ENCODE data around the gene LRRTM4.

The LRRTM4 gene

DNA sequence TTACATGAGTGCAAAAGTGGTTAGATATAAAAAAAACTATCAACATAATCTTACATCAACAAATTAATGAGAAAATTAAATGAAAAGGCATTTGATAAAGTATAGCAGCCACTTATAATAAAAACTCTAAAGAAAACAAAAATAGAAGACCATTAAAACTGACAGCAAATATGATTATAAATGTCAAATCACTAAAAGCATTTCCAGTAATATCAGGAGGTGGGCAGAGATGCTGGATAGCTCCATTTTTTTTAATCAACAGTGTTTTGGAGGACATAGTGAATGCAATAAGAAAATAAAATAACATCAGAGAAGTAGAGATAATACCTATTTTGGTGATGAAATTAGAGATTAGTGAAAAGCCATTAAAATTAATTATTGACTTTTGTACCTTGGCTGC is 173.4 kb downstream of the LRRTM4 start:
- Mint-ChIP-seq H3K9me3 (peaks cover 8% of the 10 kb centered on the region), H3K4me1 (peaks cover under 1% of the 10 kb centered on the region), H3K4me3 (no peak overlapping the region), H3K27ac (no peak overlapping the region), H3K36me3 (ENCODE audit: low read depth) (no peaks in the 10 kb centered on the region), H3K27me3 (ENCODE audit: low read depth, poor library complexity) (no peaks in the 10 kb centered on the region)
- TF ChIP-seq, protein P1, sequence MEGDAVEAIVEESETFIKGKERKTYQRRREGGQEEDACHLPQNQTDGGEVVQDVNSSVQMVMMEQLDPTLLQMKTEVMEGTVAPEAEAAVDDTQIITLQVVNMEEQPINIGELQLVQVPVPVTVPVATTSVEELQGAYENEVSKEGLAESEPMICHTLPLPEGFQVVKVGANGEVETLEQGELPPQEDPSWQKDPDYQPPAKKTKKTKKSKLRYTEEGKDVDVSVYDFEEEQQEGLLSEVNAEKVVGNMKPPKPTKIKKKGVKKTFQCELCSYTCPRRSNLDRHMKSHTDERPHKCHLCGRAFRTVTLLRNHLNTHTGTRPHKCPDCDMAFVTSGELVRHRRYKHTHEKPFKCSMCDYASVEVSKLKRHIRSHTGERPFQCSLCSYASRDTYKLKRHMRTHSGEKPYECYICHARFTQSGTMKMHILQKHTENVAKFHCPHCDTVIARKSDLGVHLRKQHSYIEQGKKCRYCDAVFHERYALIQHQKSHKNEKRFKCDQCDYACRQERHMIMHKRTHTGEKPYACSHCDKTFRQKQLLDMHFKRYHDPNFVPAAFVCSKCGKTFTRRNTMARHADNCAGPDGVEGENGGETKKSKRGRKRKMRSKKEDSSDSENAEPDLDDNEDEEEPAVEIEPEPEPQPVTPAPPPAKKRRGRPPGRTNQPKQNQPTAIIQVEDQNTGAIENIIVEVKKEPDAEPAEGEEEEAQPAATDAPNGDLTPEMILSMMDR (IDR thresholded peaks at IDR 0.05), result no peak
- no peak for DNase-seq

DNA sequence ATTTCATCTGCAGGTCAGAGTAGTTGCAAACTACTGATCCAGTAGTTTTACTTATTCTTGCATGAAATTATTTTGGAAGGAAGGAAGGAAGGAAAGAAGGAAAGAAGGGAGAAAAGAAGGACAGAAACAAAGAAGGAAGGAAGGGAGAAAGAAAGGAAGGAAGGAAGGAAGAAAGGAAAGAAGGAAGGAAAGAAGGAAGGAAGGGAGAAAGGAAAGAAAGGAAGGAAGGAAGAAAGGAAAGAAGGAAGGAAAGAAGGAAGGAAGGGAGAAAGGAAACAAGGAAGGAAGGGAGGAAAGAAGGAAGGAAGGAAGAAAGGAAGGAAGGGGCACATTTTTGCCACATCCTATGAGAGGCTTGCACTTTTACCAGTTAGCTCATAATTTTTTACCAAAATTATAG is 186.2 kb downstream of the LRRTM4 start:
- Mint-ChIP-seq H3K27ac (no peak overlapping the region), H3K4me3 (no peak overlapping the region), H3K27me3 (ENCODE audit: low read depth, poor library complexity) (peaks cover 6% of the 10 kb centered on the region), H3K4me1 (no peaks in the 10 kb centered on the region), H3K9me3 (peaks cover 39% of the 10 kb centered on the region), H3K36me3 (ENCODE audit: low read depth) (peaks cover 6% of the 10 kb centered on the region)
- TF ChIP-seq, protein P1 (IDR thresholded peaks at IDR 0.05), result no peak
- DNase-seq, result no peak

DNA sequence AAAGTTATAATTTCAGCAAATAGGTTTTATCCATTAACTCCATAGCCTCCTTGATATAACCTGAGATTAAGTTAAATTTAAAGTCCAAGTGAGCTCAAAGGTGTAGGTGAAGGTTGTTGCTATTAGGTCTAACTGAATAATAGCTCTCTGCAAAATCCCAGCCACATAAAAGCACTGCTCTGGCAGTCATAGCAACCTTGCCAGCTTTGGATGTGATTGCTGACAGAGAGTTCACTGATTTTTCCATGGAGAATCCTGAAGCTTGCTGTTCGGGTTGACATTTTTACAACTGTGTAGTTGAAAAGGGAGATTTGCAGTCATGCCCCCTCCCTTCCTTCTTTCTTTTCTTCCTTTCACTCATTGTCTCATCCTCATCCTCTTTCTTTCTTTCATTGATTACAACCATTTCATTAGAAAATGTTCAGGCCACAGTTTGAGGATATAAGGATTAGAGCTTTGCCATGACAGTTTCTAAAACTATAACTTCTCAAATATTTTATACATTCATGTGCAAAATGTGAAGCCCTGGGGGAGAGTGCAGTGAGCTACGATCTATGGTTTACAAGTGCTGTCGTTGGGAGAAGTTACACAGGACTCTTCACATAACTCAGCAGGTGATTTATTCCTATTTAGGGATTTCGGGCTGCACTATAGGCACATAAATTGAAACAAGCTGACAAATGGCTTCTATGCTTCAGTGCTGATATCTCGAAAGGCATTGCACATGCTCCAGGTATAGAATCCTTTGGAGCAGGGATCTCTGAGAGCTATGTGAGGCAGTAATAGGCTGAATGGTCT is 193.8 kb downstream of the LRRTM4 start:
- TF ChIP-seq, protein P1 (IDR thresholded peaks at IDR 0.05), result no peak
- peak overlapping the region; percentile 21 for H3K4me3 Mint-ChIP-seq
- peaks cover 8% of the 10 kb centered on the region for H3K9me3 Mint-ChIP-seq
- H3K27ac Mint-ChIP-seq, result peak overlapping the region; percentile 78
- DNase-seq, result peak; percentile 10
- no peaks in the 10 kb centered on the region for H3K36me3 Mint-ChIP-seq (ENCODE audit: low read depth)
- peaks cover 28% of the 10 kb centered on the region for H3K4me1 Mint-ChIP-seq
- H3K27me3 Mint-ChIP-seq (ENCODE audit: low read depth, poor library complexity), result no peaks in the 10 kb centered on the region

DNA sequence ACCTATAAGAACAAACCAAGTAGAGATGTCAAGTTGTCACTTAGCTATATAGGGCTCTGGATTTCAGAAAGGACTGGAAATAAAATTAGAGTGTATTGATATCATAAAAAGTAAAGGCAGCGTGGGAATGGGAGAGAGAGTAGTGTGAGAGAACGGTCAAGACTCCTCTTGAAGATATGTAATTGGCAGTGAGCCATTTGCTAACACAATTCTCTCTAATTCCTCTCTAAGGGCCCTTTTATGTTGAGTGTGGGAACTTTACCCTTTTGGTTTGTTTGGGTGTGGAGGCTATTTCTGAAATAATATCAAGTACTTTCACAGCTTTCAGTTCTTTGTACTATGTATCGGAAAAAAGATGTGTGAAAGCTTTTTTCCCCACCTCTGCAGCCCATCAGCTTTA is 196.8 kb downstream of the LRRTM4 start:
- Mint-ChIP-seq H3K27ac (no peak overlapping the region), H3K27me3 (ENCODE audit: low read depth, poor library complexity) (no peaks in the 10 kb centered on the region), H3K4me1 (peaks cover 28% of the 10 kb centered on the region), H3K4me3 (no peak overlapping the region), H3K36me3 (ENCODE audit: low read depth) (no peaks in the 10 kb centered on the region), H3K9me3 (no peaks in the 10 kb centered on the region)
- TF ChIP-seq, protein P1 (IDR thresholded peaks at IDR 0.05), result no peak
- no peak for DNase-seq

DNA sequence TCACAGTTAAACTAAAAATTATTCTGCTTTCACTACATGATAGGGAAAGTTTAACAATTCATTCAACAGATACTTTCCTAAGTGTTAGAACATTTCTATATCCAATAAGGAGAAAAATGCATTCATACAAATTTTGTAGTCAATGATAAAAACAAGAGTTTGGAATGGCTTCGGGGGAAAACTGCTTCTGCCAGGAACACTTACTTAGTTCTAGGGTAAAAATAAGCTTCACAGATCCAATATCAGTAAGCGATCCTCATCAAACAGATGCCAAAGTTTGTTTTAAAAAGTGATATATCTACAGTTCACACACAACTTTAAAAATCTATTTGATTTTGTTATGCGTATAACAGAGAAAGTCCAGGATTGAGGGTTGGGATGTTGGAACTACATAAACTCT is 199.7 kb downstream of the LRRTM4 start:
- no peaks in the 10 kb centered on the region for H3K36me3 Mint-ChIP-seq (ENCODE audit: low read depth)
- H3K9me3 Mint-ChIP-seq, result peaks cover 5% of the 10 kb centered on the region
- TF ChIP-seq, protein P1 (IDR thresholded peaks at IDR 0.05), result no peak

DNA sequence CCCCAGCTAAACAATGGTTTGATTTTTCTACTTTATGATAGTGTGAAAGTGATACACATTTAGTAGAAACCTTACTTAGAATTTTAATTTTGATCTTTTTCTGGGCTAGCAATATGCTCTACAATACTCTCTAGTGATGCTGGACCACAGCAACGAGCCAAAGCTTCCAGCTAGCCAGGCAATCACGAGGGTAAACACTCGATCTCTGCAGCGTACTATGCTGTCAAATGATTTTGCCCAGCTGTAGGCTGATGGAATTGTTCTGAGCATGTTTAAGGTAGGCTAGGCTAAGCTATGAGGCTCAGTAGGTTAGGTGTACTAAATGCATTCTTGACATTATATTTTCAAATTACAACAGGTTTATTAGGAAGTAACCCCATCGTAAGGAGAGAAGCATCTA is 207.5 kb downstream of the LRRTM4 start:
- no peaks in the 10 kb centered on the region for H3K27me3 Mint-ChIP-seq (ENCODE audit: low read depth, poor library complexity)
- DNase-seq, result no peak
- H3K4me3 Mint-ChIP-seq, result no peak overlapping the region
- peaks cover 5% of the 10 kb centered on the region for H3K9me3 Mint-ChIP-seq
- no peak overlapping the region for H3K27ac Mint-ChIP-seq
- no peaks in the 10 kb centered on the region for H3K36me3 Mint-ChIP-seq (ENCODE audit: low read depth)
- TF ChIP-seq, protein P1 (IDR thresholded peaks at IDR 0.05), result no peak
- H3K4me1 Mint-ChIP-seq, result peaks cover 15% of the 10 kb centered on the region

More for the DNA sequence above, 199.7 kb downstream of the LRRTM4 start:
- Mint-ChIP-seq H3K27me3 (ENCODE audit: low read depth, poor library complexity) (no peaks in the 10 kb centered on the region), H3K27ac (no peak overlapping the region), H3K4me1 (peaks cover 1% of the 10 kb centered on the region), H3K4me3 (no peak overlapping the region)
- DNase-seq, result no peak

Measured in nephron progenitor cell (in vitro differentiated cells).